LNCaP clone FGC (cell line): ENCODE results near the gene LMX1B.

ENCODE experiments used
- DNase-seq: peaks from one replicate; pipeline ENCODE4 v3.0.0-alpha.2; 2011; ENCODE audit warnings: low read depth
- H3K4me3 ChIP-seq: 2 replicates; pipeline ENCODE4 v1.5.1; 2011; ENCODE audit warnings: mild to moderate bottlenecking, low read depth, low read length, control low read depth
- CTCF ChIP-seq: IDR thresholded peaks from 2 replicates; pipeline ENCODE4 v1.5.1; 2012; ENCODE audit warnings: mild to moderate bottlenecking; ENCODE audit not compliant: control insufficient read depth, insufficient read depth; ENCODE audit errors: extremely low read depth

The LMX1B gene

GRCh38 chr9:126735482-126735881, 121.8 kb downstream of the LMX1B start:
- DNase-seq, result no peak

GRCh38 chr9:126738553-126738952, 124.8 kb downstream of the LMX1B start:
- TF ChIP-seq CTCF, result no peak
- no peak overlapping the region for H3K4me3 ChIP-seq
- no peak for DNase-seq

More at GRCh38 chr9:126735482-126735881, 121.8 kb downstream of the LMX1B start:
- no peak for TF ChIP-seq CTCF
- no peak overlapping the region for H3K4me3 ChIP-seq

- H3K4me3 ChIP-seq, result no peak overlapping the region
- DNase-seq, result no peak
- no peak for TF ChIP-seq CTCF
These were observed 129.3 kb downstream of the LMX1B start for GRCh38 chr9:126743041-126743440.

- no peak for DNase-seq
- H3K4me3 ChIP-seq, result no peak overlapping the region
- TF ChIP-seq CTCF, result no peak
These were observed 132.1 kb downstream of the LMX1B start for GRCh38 chr9:126745574-126746411.
